ENCODE results near the gene FAM13B. TPM values are rescaled to one million over a fixed set of nuclear protein-coding genes. Genes with fewer than 3 reads are reported as not detected.

FAM13B gene
- total RNA-seq, 1 donor from 2014 or later: 32.0 TPM

GRCh38 chr5:138067945-138068344, 35.1 kb upstream of the FAM13B start:
- peaks cover 3% of the 10 kb centered on the region for H3K27me3 ChIP-seq (ENCODE audit: insufficient read depth, low read length)
- TF ChIP-seq CTCF (IDR thresholded peaks at IDR 0.05; ENCODE audit: insufficient read depth, low read depth, low read length) (no peak), EZH2 (IDR thresholded peaks at IDR 0.05; ENCODE audit: insufficient read depth, low read length) (no peak)
- Mint-ChIP-seq H3K9me3 (ENCODE audit: unreplicated experiment) (no peaks in the 10 kb centered on the region), H3K27ac (ENCODE audit: unreplicated experiment) (no peak overlapping the region), H3K4me3 (ENCODE audit: unreplicated experiment) (no peak overlapping the region), H3K36me3 (ENCODE audit: low read depth, unreplicated experiment) (no peaks in the 10 kb centered on the region), H3K4me1 (ENCODE audit: low read depth, unreplicated experiment) (no peaks in the 10 kb centered on the region), H3K27me3 (ENCODE audit: low read depth, unreplicated experiment) (peaks cover 3% of the 10 kb centered on the region)
- H3K9ac ChIP-seq (ENCODE audit: low read length): no peak overlapping the region
- FAIRE-seq: no peak
- H2AFZ ChIP-seq (ENCODE audit: low read depth, low read length): no peak overlapping the region
- H3K27ac ChIP-seq (ENCODE audit: low read depth, low read length): no peak overlapping the region
- no peaks in the 10 kb centered on the region for H3K36me3 ChIP-seq (ENCODE audit: insufficient read depth, low read length)
- H3K4me2 ChIP-seq (ENCODE audit: low read length): no peak overlapping the region
- H4K20me1 ChIP-seq (ENCODE audit: insufficient read depth, low read length): no peaks in the 10 kb centered on the region
- no peak overlapping the region for H3K4me3 ChIP-seq (ENCODE audit: insufficient read depth, low read depth, low read length)
- no peaks in the 10 kb centered on the region for H3K9me3 ChIP-seq (ENCODE audit: insufficient read depth, low read depth, low read length)
- no peaks in the 10 kb centered on the region for H3K4me1 ChIP-seq (ENCODE audit: insufficient read depth, low read length)
- DNase-seq (ENCODE audit: low read depth): no peak
- H3K79me2 ChIP-seq (ENCODE audit: insufficient read depth, low read length): no peaks in the 10 kb centered on the region

GRCh38 chr5:138065102-138065501, 32.2 kb upstream of the FAM13B start:
- no peaks in the 10 kb centered on the region for H3K4me1 ChIP-seq (ENCODE audit: insufficient read depth, low read length)

More at GRCh38 chr5:138065102-138065501, 32.2 kb upstream of the FAM13B start:
- Histone ChIP-seq H4K20me1 (ENCODE audit: insufficient read depth, low read length) (no peaks in the 10 kb centered on the region), H3K27me3 (ENCODE audit: insufficient read depth, low read length) (peaks cover 3% of the 10 kb centered on the region), H3K79me2 (ENCODE audit: insufficient read depth, low read length) (no peaks in the 10 kb centered on the region), H3K9me3 (ENCODE audit: insufficient read depth, low read depth, low read length) (no peaks in the 10 kb centered on the region), H3K4me2 (ENCODE audit: low read length) (no peak overlapping the region), H3K9ac (ENCODE audit: low read length) (no peak overlapping the region), H3K36me3 (ENCODE audit: insufficient read depth, low read length) (no peaks in the 10 kb centered on the region), H3K27ac (ENCODE audit: low read depth, low read length) (no peak overlapping the region), H2AFZ (ENCODE audit: low read depth, low read length) (no peak overlapping the region), H3K4me3 (ENCODE audit: insufficient read depth, low read depth, low read length) (no peak overlapping the region)
- H3K27me3 Mint-ChIP-seq (ENCODE audit: low read depth, unreplicated experiment): peaks cover 3% of the 10 kb centered on the region
- no peaks in the 10 kb centered on the region for H3K36me3 Mint-ChIP-seq (ENCODE audit: low read depth, unreplicated experiment)
- H3K4me3 Mint-ChIP-seq (ENCODE audit: unreplicated experiment): no peak overlapping the region
- no peaks in the 10 kb centered on the region for H3K4me1 Mint-ChIP-seq (ENCODE audit: low read depth, unreplicated experiment)
- FAIRE-seq: no peak
- H3K9me3 Mint-ChIP-seq (ENCODE audit: unreplicated experiment): no peaks in the 10 kb centered on the region
- no peak for DNase-seq (ENCODE audit: low read depth)
- TF ChIP-seq CTCF (IDR thresholded peaks at IDR 0.05; ENCODE audit: insufficient read depth, low read depth, low read length) (no peak), EZH2 (IDR thresholded peaks at IDR 0.05; ENCODE audit: insufficient read depth, low read length) (no peak)
- H3K27ac Mint-ChIP-seq (ENCODE audit: unreplicated experiment): no peak overlapping the region
